NCI-H2171 (cell line): Measurements from ENCODE around the gene NRTN.
"Not testable (repeated sequence)": the region's sequence is repeated elsewhere in the genome, so short reads cannot be mapped to it uniquely, and the experiment has no call there.

Experiments used
- DNase-seq: peaks from one replicate; lab custom pipeline; 2025; lab: John Stamatoyannopoulos, UW

The NRTN gene

DNA sequence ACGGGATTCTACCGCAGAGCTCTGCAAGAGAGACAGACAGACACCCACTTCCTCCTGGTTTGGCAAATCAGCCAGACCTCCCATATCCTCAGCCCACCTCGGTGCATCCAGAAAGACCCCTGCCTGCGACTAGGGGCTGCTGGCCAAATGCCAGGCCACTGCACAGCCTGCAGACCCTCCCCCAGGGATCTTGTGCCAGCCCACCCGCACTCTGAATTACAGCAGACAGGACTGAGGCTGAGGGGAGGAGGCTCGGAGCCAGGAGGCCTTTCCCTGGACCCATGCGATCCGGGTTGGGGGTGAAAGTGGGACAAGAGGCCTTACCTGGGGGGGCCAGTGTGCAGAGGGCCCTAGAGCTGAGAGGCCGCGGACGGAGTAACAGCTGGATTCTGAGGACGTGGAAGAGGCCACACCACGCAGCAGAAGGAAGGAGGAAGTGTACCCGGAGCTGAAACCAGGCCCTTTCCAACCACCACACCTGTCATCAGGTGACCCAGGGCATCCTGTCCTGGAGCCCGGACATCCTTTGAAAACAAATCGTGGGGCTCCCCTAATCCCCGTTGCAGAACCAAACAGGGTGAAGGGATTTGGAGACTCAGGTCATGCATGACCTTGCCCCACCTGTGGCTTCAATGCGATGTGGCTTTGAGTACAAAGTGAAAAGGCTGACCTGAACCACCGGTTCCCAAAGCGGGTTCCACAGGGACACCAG is 33.6 kb downstream of the NRTN start:
- DNase-seq: no peak

GRCh38 chr19:5839065-5840017 is 34.5 kb downstream of the NRTN start, which contains the start of gene FUT6:
FUT6 (minus strand) TSS chr19:5839702; CDS start chr19:5832567, 7,135 bp downstream.
- no peak for DNase-seq

DNA sequence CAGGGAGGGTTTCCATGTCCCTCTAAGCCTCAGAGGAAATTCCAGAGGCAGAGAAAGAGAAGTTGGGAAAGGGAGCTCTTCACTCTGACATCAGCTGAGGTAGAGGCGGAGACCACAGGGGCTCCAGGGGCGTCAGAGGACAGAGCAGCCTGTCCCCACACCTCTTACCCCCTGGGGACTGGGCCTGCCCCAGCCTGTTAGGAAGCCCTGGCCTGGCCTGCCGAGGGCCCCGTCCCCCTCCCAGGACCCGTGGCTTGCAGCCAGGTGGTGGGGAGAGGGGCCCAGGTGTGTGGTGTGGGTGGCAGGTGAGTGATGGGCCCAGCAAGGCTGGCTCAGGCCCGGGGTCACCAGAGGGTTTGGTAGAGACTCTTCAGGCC is 36.9 kb downstream of the NRTN start:
- not testable (repeated sequence) for DNase-seq

GRCh38 chr19:5843295-5843927 is 38.5 kb downstream of the NRTN start:
- DNase-seq: no peak

- no peak for DNase-seq
Measured at GRCh38 chr19:5844456-5845433, 39.9 kb downstream of the NRTN start.

GRCh38 chr19:5847846-5848245 is 43.0 kb downstream of the NRTN start:
- DNase-seq: not testable (repeated sequence)

DNA sequence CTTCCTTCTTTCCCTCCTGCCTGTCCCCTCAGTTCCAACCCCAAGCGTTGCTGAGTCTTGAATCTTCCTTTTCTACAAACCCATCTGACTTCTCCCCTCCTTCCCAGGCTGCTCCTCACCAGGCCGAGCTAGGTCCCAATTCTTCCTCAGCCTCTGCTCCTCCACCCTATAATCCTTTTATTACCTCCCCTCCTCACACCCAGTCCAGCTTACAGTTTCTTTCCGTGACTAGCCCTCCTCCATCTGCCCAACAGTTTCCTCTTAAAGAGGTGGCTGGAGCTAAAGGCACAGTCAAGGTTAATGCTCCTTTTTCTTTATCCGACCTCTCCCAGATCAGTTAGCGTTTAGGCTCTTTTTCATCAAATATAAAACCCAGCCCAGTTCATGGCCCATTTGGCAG is 43.8 kb downstream of the NRTN start:
- not testable (repeated sequence) for DNase-seq

GRCh38 chr19:5850189-5850588 is 45.3 kb downstream of the NRTN start:
- no peak for DNase-seq

GRCh38 chr19:5850743-5851293 is 46.0 kb downstream of the NRTN start:
- DNase-seq: no peak

GRCh38 chr19:5851302-5851701 is 46.4 kb downstream of the NRTN start, which contains the start of gene FUT3:
FUT3 (minus strand) TSS chr19:5851449.
- no peak for DNase-seq

- not testable (repeated sequence) for DNase-seq
Measured at GRCh38 chr19:5854121-5854520, 49.3 kb downstream of the NRTN start.

DNA sequence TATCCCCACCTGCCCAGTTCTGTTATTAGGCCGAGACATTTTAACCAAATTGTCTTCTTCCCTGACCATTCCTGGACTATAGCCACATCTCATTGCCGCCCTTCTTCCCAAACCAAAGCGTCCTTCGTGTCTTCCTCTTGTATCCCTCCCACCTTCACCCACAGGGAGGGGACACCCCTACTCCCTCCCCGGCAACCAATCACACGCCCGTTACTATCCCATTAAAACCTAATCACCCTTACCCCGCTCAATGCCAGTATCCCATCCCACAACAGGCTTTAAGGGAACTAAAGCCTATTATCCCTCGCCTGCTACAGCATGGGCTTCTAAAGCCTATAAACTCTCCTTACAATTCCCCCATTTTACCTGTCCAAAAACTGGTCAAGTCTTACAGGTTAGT is 50.3 kb downstream of the NRTN start:
- DNase-seq: not testable (repeated sequence)

GRCh38 chr19:5857203-5858081 is 52.6 kb downstream of the NRTN start:
- no peak for DNase-seq

GRCh38 chr19:5863030-5863665 is 58.3 kb downstream of the NRTN start:
- no peak for DNase-seq

GRCh38 chr19:5864013-5864720 is 59.3 kb downstream of the NRTN start:
- DNase-seq: no peak

DNA sequence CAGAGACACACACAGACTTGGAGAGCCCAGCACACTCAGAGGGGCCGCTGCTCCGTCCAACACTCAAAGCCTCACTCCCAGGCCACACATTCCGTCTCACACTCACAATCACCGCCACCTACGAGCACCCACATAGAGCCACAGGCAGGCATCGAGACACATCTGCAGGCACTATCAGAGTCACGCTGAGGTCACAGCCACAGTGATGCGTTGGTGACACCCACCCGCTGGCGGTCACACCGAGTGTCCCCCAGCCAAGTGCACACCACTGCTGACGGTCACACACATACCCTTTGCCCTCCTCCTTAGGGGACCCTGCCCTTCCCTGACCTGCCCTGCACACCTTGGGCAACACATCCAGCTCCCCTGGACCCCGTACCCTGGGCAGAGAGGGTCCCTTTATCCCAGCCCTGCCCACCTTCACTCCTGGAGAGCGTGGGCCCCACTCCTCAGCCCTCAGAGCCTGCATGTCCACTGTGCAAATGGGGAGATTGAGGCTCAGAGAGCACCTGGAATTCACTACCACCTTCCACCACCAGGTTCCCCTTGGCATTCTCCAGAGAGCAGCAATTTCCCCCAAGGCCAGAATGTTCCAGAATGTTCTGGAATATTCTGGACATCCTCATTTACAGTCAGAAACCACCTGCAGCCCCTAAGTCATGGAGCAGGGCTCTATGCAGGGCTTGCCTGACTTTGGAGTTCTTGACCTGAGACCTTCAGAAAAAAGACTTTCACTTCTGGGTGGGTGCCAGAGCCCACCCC is 60.0 kb downstream of the NRTN start:
- no peak for DNase-seq

GRCh38 chr19:5865772-5866171 is 60.9 kb downstream of the NRTN start:
- no peak for DNase-seq
